Astrocyte (in vitro differentiated cells and primary cell): ENCODE results near the gene SLC4A9. TPM values are rescaled to one million over a fixed set of nuclear protein-coding genes. Genes with fewer than 3 reads are reported as not detected.
A peak's percentile ranks its signal among the peaks of the same experiment; 100 is the strongest.

ENCODE experiments used
- DNase-seq: peaks from one replicate; pipeline ENCODE4 v3.0.0-alpha.2; 2010; ENCODE audit warnings: low read depth
- FAIRE-seq: peaks from 2 replicates; lab custom pipeline; 2011; peaks lifted over from hg19 to GRCh38; lab: Jason Lieb, UNC
- H2AFZ ChIP-seq: 2 replicates; pipeline ENCODE4 v1.6.0; 2012; ENCODE audit warnings: low read depth, low read length, inconsistent platforms
- H3K27ac ChIP-seq: 2 replicates; pipeline ENCODE4 v1.5.1; 2011; ENCODE audit warnings: low read depth, low read length, inconsistent platforms
- H3K27me3 ChIP-seq: 2 replicates; pipeline ENCODE4 v1.6.0; 2011; ENCODE audit warnings: low read length, inconsistent platforms; ENCODE audit not compliant: insufficient read depth
- H3K36me3 ChIP-seq: 2 replicates; pipeline ENCODE4 v1.5.1; 2011; ENCODE audit warnings: low read length, inconsistent platforms; ENCODE audit not compliant: insufficient read depth
- H3K4me1 ChIP-seq: 2 replicates; pipeline ENCODE4 v1.5.1; 2011; ENCODE audit warnings: low read length, inconsistent platforms; ENCODE audit not compliant: insufficient read depth
- H3K4me2 ChIP-seq: 2 replicates; pipeline ENCODE4 v1.6.0; 2012; ENCODE audit warnings: low read length, inconsistent platforms
- H3K4me3 ChIP-seq: 2 replicates; pipeline ENCODE4 v1.5.1; 2011; ENCODE audit warnings: low read depth, mild to moderate bottlenecking, low read length, inconsistent platforms; ENCODE audit not compliant: insufficient read depth
- H3K79me2 ChIP-seq: 2 replicates; pipeline ENCODE4 v1.6.0; 2012; ENCODE audit warnings: mild to moderate bottlenecking, low read length, inconsistent platforms; ENCODE audit not compliant: insufficient read depth
- H3K9ac ChIP-seq: 2 replicates; pipeline ENCODE4 v1.6.0; 2012; ENCODE audit warnings: mild to moderate bottlenecking, low read length, inconsistent platforms
- H3K9me3 ChIP-seq: 2 replicates; pipeline ENCODE4 v1.5.1; 2012; ENCODE audit warnings: low read depth, mild to moderate bottlenecking, low read length, inconsistent platforms; ENCODE audit not compliant: insufficient read depth
- H4K20me1 ChIP-seq: 2 replicates; pipeline ENCODE4 v1.6.0; 2012; ENCODE audit warnings: low read length, inconsistent platforms; ENCODE audit not compliant: insufficient read depth
- H3K27ac Mint-ChIP-seq: one replicate; pipeline ENCODE4 v1.8.0; 2021; ENCODE audit warnings: mild to moderate bottlenecking, mixed read lengths; ENCODE audit not compliant: unreplicated experiment
- H3K27me3 Mint-ChIP-seq: one replicate; pipeline ENCODE4 v1.8.0; 2021; ENCODE audit warnings: low read depth, mixed read lengths; ENCODE audit not compliant: unreplicated experiment
- H3K36me3 Mint-ChIP-seq: one replicate; pipeline ENCODE4 v1.8.0; 2021; ENCODE audit warnings: low read depth, mixed read lengths; ENCODE audit not compliant: unreplicated experiment
- H3K4me1 Mint-ChIP-seq: one replicate; pipeline ENCODE4 v1.8.0; 2021; ENCODE audit warnings: low read depth, mixed read lengths; ENCODE audit not compliant: unreplicated experiment
- H3K4me3 Mint-ChIP-seq: one replicate; pipeline ENCODE4 v1.8.0; 2021; ENCODE audit warnings: mild to moderate bottlenecking, moderate library complexity, mixed read lengths; ENCODE audit not compliant: unreplicated experiment
- H3K9me3 Mint-ChIP-seq: one replicate; pipeline ENCODE4 v1.8.0; 2021; ENCODE audit warnings: mild to moderate bottlenecking, mixed read lengths; ENCODE audit not compliant: unreplicated experiment
- CTCF ChIP-seq: IDR thresholded peaks from 2 replicates; pipeline ENCODE4 v1.5.1; 2011; ENCODE audit warnings: low read depth, mild to moderate bottlenecking, inconsistent platforms, low read length, moderate library complexity; ENCODE audit not compliant: insufficient read depth
- EZH2 ChIP-seq: IDR thresholded peaks from 2 replicates; pipeline ENCODE4 v1.6.1; 2012; ENCODE audit warnings: mild to moderate bottlenecking, low read length, inconsistent platforms; ENCODE audit not compliant: insufficient read depth
- total RNA-seq: library from RNA; stranded (reverse); gene quantifications from 2 replicates; pipeline ENCODE4 v1.2.1, GENCODE V29; 2021

The SLC4A9 gene
- total RNA-seq, 1 donor from 2014 or later: 0.25 TPM

GRCh38 chr5:140331638-140332037 lies 28.4 kb upstream of the SLC4A9 start:
- Mint-ChIP-seq H3K4me1 (peaks cover 65% of the 10 kb centered on the region), H3K27me3 (no peaks in the 10 kb centered on the region), H3K4me3 (no peak overlapping the region), H3K27ac (peak overlapping the region; percentile 72), H3K9me3 (no peaks in the 10 kb centered on the region), H3K36me3 (peaks cover 34% of the 10 kb centered on the region)
- no peak for DNase-seq
- TF ChIP-seq EZH2: no peak
- TF ChIP-seq CTCF: no peak
- H3K4me1 ChIP-seq: peaks cover 9% of the 10 kb centered on the region
- H3K9me3 ChIP-seq: no peaks in the 10 kb centered on the region
- no peak overlapping the region for H3K27ac ChIP-seq
- H3K27me3 ChIP-seq: no peaks in the 10 kb centered on the region
- H2AFZ ChIP-seq: no peak overlapping the region
- H3K4me2 ChIP-seq: no peak overlapping the region
- H3K36me3 ChIP-seq: peaks cover 35% of the 10 kb centered on the region
- no peak overlapping the region for H3K4me3 ChIP-seq
- peaks cover 11% of the 10 kb centered on the region for H3K79me2 ChIP-seq
- peaks cover 24% of the 10 kb centered on the region for H4K20me1 ChIP-seq
- no peak overlapping the region for H3K9ac ChIP-seq
- FAIRE-seq: no peak

- Histone ChIP-seq H3K36me3 (peaks cover 56% of the 10 kb centered on the region), H3K9me3 (no peaks in the 10 kb centered on the region), H3K4me2 (no peak overlapping the region), H3K27ac (no peak overlapping the region), H3K79me2 (peaks cover 50% of the 10 kb centered on the region), H4K20me1 (peaks cover 59% of the 10 kb centered on the region), H3K27me3 (no peaks in the 10 kb centered on the region), H3K9ac (no peak overlapping the region), H2AFZ (no peak overlapping the region), H3K4me3 (no peak overlapping the region), H3K4me1 (peaks cover 14% of the 10 kb centered on the region)
- TF ChIP-seq CTCF (no peak), EZH2 (no peak)
- no peak for DNase-seq
- no peak for FAIRE-seq
- peak overlapping the region; percentile 64 for H3K4me3 Mint-ChIP-seq
- peak overlapping the region; percentile 87 for H3K27ac Mint-ChIP-seq
- H3K27me3 Mint-ChIP-seq: no peaks in the 10 kb centered on the region
- peaks cover 74% of the 10 kb centered on the region for H3K4me1 Mint-ChIP-seq
- H3K9me3 Mint-ChIP-seq: no peaks in the 10 kb centered on the region
- peaks cover 42% of the 10 kb centered on the region for H3K36me3 Mint-ChIP-seq
Observed at GRCh38 chr5:140336388-140336787, 23.6 kb upstream of the SLC4A9 start.

GRCh38 chr5:140337880-140338279 lies 22.1 kb upstream of the SLC4A9 start:
- H2AFZ ChIP-seq: no peak overlapping the region
- peak overlapping the region; percentile 77 for H3K27ac Mint-ChIP-seq

More at GRCh38 chr5:140337880-140338279, 22.1 kb upstream of the SLC4A9 start:
- Histone ChIP-seq H3K9me3 (no peaks in the 10 kb centered on the region), H3K4me2 (no peak overlapping the region), H3K79me2 (peaks cover 65% of the 10 kb centered on the region), H3K27me3 (no peaks in the 10 kb centered on the region), H3K4me3 (no peak overlapping the region), H4K20me1 (peaks cover 73% of the 10 kb centered on the region), H3K36me3 (peaks cover 60% of the 10 kb centered on the region), H3K9ac (no peak overlapping the region), H3K27ac (peak overlapping the region; percentile 19), H3K4me1 (peaks cover 29% of the 10 kb centered on the region)
- TF ChIP-seq EZH2 (no peak), CTCF (no peak)
- Mint-ChIP-seq H3K4me3 (peak overlapping the region; percentile 60), H3K4me1 (peaks cover 75% of the 10 kb centered on the region), H3K27me3 (no peaks in the 10 kb centered on the region), H3K36me3 (peaks cover 41% of the 10 kb centered on the region), H3K9me3 (no peaks in the 10 kb centered on the region)
- DNase-seq (no peak), FAIRE-seq (no peak)
